Endodermal cell (in vitro differentiated cells): ENCODE measurements around the gene KLHL15. TPM values are rescaled to one million over a fixed set of nuclear protein-coding genes. Genes with fewer than 3 reads are reported as not detected.

ENCODE experiments used
- DNase-seq: peaks from one replicate; pipeline ENCODE4 v3.0.0-alpha.2; 2017
- H3K27ac ChIP-seq: 2 replicates; pipeline ENCODE4 v1.5.1; 2013; ENCODE audit warnings: mild to moderate bottlenecking, low read depth, low read length, moderate library complexity
- H3K27me3 ChIP-seq: 2 replicates; pipeline ENCODE4 v1.6.1; 2013; ENCODE audit warnings: mild to moderate bottlenecking, low read length, moderate library complexity; ENCODE audit not compliant: insufficient read depth, control insufficient read depth, poor library complexity, severe bottlenecking
- H3K36me3 ChIP-seq: 2 replicates; pipeline ENCODE4 v1.7.0; 2013; ENCODE audit warnings: mild to moderate bottlenecking, low read length, moderate library complexity; ENCODE audit not compliant: control insufficient read depth, insufficient read depth
- H3K4me1 ChIP-seq: one replicate; pipeline ENCODE4 v1.7.0; 2013; ENCODE audit warnings: low read length; ENCODE audit not compliant: control insufficient read depth, insufficient read depth
- H3K4me3 ChIP-seq: 2 replicates; pipeline ENCODE4 v1.5.1; 2013; ENCODE audit warnings: mild to moderate bottlenecking, low read length, moderate library complexity
- H3K9ac ChIP-seq: 2 replicates; pipeline ENCODE4 v1.6.1; 2013; ENCODE audit warnings: mild to moderate bottlenecking, low read length, moderate library complexity; ENCODE audit not compliant: poor library complexity, severe bottlenecking; ENCODE audit errors: extremely low read depth
- H3K9me3 ChIP-seq: 2 replicates; pipeline ENCODE4 v1.6.1; 2013; ENCODE audit warnings: mild to moderate bottlenecking, low read length, moderate library complexity; ENCODE audit not compliant: control insufficient read depth
- H3K27ac Mint-ChIP-seq: 2 replicates; pipeline ENCODE4 v1.8.0; 2020; ENCODE audit warnings: mixed read lengths
- H3K27me3 Mint-ChIP-seq: 2 replicates; pipeline ENCODE4 v1.8.0; 2021; ENCODE audit warnings: mild to moderate bottlenecking, mixed read lengths; ENCODE audit not compliant: insufficient read depth
- H3K36me3 Mint-ChIP-seq: 2 replicates; pipeline ENCODE4 v1.8.0; 2020; ENCODE audit warnings: low read depth, mixed read lengths
- H3K4me1 Mint-ChIP-seq: 2 replicates; pipeline ENCODE4 v1.8.0; 2020; ENCODE audit warnings: mixed read lengths
- H3K4me3 Mint-ChIP-seq: 2 replicates; pipeline ENCODE4 v1.8.0; 2020; ENCODE audit warnings: mild to moderate bottlenecking, moderate library complexity, mixed read lengths
- H3K9me3 Mint-ChIP-seq: 2 replicates; pipeline ENCODE4 v1.8.0; 2020; ENCODE audit warnings: mild to moderate bottlenecking, mixed read lengths
- WGBS, 2 experiments: methylation state at CpG; one replicate each; pipeline versions ENCODE4 v1.1.5 to v1.1.7; 2013; ENCODE audit warnings: missing lambda C conversion rate in 2 of 2, mixed read lengths in 1 of 2; ENCODE audit not compliant: insufficient coverage in 1 of 2, insufficient read length in 1 of 2; 5-methylcytosine and 5-hydroxymethylcytosine counted together
- total RNA-seq, 2 donors: library from RNA; stranded (reverse); fragmentation: NEBNext Ultra II Directional in 1 of 2; extraction: Animal tissue kit (Norgen Biotek cat#: 25700) in 1 of 2; gene quantifications; 2 replicates in 1 of 2; 3 replicates in 1 of 2; pipeline ENCODE4 v1.2.1, GENCODE V29; 2021
- TF ChIP-seq, protein P1 (sequence below): fragments of 200-600 bp; sonication (generic); conservative IDR thresholded peaks from 2 replicates; pipeline ENCODE4 v1.5.0; 2021; ENCODE audit warnings: antibody characterized with exemption, mild to moderate bottlenecking

KLHL15 gene
- total RNA-seq, 2 donors from 2014 or later = 11.4 to 15.5 TPM

- no peak overlapping the region for H3K9ac ChIP-seq
- no peak overlapping the region for H3K4me3 ChIP-seq
- no peaks in the 10 kb centered on the region for H3K4me1 ChIP-seq
- H3K36me3 ChIP-seq = no peaks in the 10 kb centered on the region
- DNase-seq = peak; percentile 55
- no peaks in the 10 kb centered on the region for H3K27me3 Mint-ChIP-seq
- TF ChIP-seq, protein P1, sequence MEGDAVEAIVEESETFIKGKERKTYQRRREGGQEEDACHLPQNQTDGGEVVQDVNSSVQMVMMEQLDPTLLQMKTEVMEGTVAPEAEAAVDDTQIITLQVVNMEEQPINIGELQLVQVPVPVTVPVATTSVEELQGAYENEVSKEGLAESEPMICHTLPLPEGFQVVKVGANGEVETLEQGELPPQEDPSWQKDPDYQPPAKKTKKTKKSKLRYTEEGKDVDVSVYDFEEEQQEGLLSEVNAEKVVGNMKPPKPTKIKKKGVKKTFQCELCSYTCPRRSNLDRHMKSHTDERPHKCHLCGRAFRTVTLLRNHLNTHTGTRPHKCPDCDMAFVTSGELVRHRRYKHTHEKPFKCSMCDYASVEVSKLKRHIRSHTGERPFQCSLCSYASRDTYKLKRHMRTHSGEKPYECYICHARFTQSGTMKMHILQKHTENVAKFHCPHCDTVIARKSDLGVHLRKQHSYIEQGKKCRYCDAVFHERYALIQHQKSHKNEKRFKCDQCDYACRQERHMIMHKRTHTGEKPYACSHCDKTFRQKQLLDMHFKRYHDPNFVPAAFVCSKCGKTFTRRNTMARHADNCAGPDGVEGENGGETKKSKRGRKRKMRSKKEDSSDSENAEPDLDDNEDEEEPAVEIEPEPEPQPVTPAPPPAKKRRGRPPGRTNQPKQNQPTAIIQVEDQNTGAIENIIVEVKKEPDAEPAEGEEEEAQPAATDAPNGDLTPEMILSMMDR = peak; percentile 59
- H3K27ac ChIP-seq = no peak overlapping the region
- H3K9me3 ChIP-seq = no peaks in the 10 kb centered on the region
- H3K4me1 Mint-ChIP-seq = no peaks in the 10 kb centered on the region
- H3K27ac Mint-ChIP-seq = no peak overlapping the region
- no peaks in the 10 kb centered on the region for H3K9me3 Mint-ChIP-seq
- WGBS, 2 experiments = 83 to 87% methylated on average over 1 to 3 of the region's 4 CpGs
- no peak overlapping the region for H3K4me3 Mint-ChIP-seq
- no peaks in the 10 kb centered on the region for H3K36me3 Mint-ChIP-seq
- H3K27me3 ChIP-seq = no peaks in the 10 kb centered on the region
Observed at GRCh38 chrX:23937100-23937499, 89.9 kb downstream of the KLHL15 start.

GRCh38 chrX:23936180-23936579 is 90.8 kb downstream of the KLHL15 start:
- Mint-ChIP-seq H3K9me3 (no peaks in the 10 kb centered on the region), H3K27me3 (no peaks in the 10 kb centered on the region), H3K27ac (no peak overlapping the region), H3K36me3 (no peaks in the 10 kb centered on the region), H3K4me3 (no peak overlapping the region), H3K4me1 (no peaks in the 10 kb centered on the region)
- Histone ChIP-seq H3K4me3 (no peak overlapping the region), H3K36me3 (no peaks in the 10 kb centered on the region), H3K9me3 (no peaks in the 10 kb centered on the region), H3K27me3 (no peaks in the 10 kb centered on the region), H3K27ac (no peak overlapping the region), H3K4me1 (no peaks in the 10 kb centered on the region), H3K9ac (no peak overlapping the region)
- WGBS, 2 experiments = no CpG with 5 or more reads among the region's 1 CpG
- TF ChIP-seq, protein P1 = no peak
- no peak for DNase-seq

DNA sequence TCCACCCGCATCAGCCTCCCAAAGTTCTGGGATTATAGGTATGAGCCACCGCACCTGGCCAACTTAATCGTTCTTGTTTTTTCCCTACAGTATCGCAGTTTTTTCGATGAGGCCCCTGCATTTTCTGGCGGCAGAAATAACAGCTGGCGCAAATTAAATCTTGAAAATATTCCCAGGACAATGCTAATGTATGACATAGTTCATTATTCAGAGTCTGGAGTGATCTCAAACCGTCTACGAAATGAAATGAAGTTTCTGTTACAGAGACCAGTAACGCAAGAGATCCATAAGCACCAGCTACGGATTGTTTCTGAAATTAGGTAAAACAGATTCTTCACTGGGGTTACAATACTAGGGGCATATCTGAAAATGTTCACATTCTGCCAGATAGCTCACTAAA is 91.9 kb downstream of the KLHL15 start:
- DNase-seq = no peak
- H3K36me3 Mint-ChIP-seq = no peaks in the 10 kb centered on the region

More for the DNA sequence above, 91.9 kb downstream of the KLHL15 start:
- TF ChIP-seq, protein P1 = no peak
- 95 to 96% methylated on average over 6 to 11 of the region's 11 CpGs for WGBS, 2 experiments
- Histone ChIP-seq H3K27ac (no peak overlapping the region), H3K9ac (no peak overlapping the region), H3K4me1 (no peaks in the 10 kb centered on the region), H3K36me3 (no peaks in the 10 kb centered on the region), H3K9me3 (no peaks in the 10 kb centered on the region), H3K27me3 (no peaks in the 10 kb centered on the region), H3K4me3 (no peak overlapping the region)
- H3K9me3 Mint-ChIP-seq = no peaks in the 10 kb centered on the region
- no peak overlapping the region for H3K4me3 Mint-ChIP-seq
- no peak overlapping the region for H3K27ac Mint-ChIP-seq
- no peaks in the 10 kb centered on the region for H3K4me1 Mint-ChIP-seq
- H3K27me3 Mint-ChIP-seq = no peaks in the 10 kb centered on the region

Other genes starting within 250 kb of the KLHL15 start
- gene SAT1, start 244.0 kb downstream of the KLHL15 start, total RNA-seq = 100 to 1,000 TPM in 1 of 2 donors, 10 to 100 TPM in 1; 63.4 to 118 TPM
- gene APOO, start 119.2 kb downstream of the KLHL15 start, total RNA-seq = 10 to 100 TPM; 47.9 to 74.2 TPM
- gene CXorf58, start 119.2 kb downstream of the KLHL15 start, total RNA-seq = not detected
- gene EIF2S3, start 27.8 kb upstream of the KLHL15 start, total RNA-seq = 100 to 1,000 TPM; 209 to 458 TPM
- gene ZFX, start 122.5 kb upstream of the KLHL15 start, total RNA-seq = 10 to 100 TPM; 20.3 to 51.0 TPM